Femur (tissue), 1 donor: ENCODE results near the gene RPL35.

Source experiments
- DNase-seq: peaks from one replicate; pipeline ENCODE4 v3.0.0-alpha.2; 2017

RPL35 gene

DNA sequence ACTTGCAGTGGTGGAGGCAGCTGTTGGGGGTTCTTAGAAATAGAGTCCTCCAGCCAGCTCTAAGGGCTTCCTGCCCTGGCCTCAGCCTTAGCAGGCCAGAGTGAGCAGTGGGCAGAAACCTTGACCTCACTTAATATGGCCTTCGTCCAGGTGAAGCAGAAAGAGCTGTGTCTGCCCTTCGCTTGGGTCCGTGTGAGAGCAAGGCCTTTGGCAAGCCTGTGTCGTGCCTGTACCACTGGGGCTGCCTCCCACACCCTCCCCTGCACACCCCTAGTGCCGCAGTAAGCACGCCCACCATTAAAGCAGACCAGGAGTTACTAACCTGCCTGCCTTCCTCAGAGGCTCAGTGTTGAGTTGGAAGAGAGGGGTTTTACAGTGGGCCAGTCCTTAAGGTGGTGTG lies 13.7 kb upstream of the RPL35 start:
- no peak for DNase-seq

DNA sequence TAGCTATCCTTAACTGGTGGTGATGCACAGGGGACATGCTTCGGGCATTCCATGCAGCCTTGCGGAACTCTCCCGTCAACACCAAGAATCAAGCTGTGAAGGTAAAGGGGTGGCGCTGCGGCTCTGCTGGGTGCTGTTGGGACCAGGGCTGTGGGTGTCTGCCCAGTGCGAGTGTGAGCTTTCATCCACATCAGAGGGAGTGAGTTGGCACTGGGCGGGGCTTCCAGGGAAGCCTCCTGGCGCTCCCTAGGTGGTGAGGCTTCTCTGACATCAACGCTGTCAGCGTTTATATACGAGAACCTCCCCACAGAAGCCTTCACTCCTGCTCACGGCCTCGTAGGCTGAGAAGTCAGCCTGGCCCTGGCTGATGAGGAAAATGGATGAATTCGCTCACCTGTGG lies 11.9 kb upstream of the RPL35 start:
- DNase-seq: no peak

DNA sequence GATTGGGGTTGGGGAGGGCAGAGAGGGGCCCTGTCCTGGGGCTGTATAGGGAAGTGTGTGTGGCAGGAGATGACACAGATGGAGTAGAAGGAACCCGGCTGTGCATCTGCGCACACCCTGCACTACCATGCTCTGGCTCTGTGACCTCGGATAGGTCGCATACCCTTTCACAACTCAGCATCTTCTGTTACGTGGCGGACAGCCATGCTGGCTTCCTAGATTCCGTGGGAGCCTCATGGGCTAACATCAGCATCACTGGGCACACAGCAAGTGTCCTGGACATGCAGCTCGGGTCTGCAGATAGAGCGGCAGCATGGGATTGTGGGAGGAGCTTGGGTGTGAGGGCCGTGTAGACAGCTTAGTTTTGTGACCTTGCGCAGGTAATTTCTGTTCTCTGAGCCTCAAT lies 9.4 kb upstream of the RPL35 start:
- DNase-seq: no peak

DNA sequence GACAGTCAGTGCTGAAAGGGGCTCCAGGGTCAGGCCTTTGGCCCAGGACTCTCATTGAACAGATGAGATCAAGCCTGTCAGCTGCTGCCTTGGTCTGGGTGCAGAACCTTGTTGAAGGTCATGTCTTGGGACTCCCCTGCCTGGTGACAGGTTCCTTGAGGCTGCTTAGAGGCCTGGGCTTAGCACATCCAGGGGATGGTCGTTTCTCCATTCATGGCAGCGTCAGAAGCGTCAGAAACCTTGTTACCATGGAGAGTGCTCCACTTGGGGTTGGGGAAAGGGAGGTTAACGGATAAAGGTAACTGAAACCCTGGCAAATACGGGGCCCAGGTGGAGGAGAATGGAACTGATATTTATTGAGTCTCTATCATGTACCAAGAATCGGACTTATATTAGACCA lies 9.0 kb upstream of the RPL35 start:
- no peak for DNase-seq

DNA sequence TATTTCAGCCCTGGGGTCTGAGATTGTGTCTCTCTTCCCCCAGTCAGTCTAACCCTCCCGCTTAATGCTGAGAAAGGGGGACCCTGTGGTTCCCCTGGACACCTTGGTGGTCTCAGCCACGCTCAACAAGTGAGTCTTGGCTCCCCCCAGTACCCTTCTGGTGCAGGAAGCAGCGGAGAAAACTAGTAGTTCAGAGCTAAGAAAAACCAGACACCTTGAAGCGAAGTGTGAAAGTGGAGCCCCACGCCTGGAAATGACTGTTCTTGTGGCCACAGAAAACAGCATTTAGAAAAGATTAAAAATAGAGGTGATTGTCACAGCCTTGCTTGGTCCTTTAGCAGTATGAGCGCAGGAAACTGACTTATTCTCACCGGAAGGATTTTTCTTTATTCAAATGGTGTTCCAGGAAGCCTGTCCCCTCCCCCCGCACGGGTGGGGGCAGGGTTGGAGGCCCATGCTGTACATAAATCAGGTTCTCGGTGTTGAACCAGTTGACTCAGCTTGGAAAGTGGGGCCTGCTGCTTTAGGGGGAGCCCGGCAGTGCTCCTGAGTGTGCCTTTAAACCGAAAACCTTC lies 8.3 kb upstream of the RPL35 start:
- DNase-seq: peak; percentile 49

DNA sequence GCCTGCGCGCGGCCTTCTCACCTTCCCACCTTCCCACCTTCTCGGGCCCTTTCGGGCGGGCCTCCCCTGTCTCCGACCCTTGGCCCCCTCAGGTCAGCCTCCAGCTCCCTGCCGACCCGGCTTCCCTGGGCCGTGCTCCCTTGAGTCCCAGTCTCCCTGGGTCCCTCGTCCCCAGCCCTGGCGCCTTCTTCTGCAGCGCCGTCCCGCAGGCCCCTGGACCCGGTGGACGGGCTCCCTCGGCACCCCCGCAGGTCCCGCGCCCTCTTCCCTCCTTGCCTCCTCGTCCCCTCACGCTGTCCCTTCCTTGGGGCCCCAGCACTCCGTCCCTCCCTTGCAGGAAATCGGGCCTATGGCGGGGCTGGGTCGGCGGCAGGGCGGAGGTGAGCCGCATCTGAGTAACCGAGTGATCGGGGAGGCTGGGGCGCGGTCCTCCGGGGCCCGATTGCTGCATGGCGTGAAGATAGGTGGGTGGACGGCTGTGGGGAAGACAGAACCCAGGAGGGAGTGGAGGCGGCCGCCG lies 7.8 kb upstream of the RPL35 start:
- DNase-seq: peak; percentile 43

DNA sequence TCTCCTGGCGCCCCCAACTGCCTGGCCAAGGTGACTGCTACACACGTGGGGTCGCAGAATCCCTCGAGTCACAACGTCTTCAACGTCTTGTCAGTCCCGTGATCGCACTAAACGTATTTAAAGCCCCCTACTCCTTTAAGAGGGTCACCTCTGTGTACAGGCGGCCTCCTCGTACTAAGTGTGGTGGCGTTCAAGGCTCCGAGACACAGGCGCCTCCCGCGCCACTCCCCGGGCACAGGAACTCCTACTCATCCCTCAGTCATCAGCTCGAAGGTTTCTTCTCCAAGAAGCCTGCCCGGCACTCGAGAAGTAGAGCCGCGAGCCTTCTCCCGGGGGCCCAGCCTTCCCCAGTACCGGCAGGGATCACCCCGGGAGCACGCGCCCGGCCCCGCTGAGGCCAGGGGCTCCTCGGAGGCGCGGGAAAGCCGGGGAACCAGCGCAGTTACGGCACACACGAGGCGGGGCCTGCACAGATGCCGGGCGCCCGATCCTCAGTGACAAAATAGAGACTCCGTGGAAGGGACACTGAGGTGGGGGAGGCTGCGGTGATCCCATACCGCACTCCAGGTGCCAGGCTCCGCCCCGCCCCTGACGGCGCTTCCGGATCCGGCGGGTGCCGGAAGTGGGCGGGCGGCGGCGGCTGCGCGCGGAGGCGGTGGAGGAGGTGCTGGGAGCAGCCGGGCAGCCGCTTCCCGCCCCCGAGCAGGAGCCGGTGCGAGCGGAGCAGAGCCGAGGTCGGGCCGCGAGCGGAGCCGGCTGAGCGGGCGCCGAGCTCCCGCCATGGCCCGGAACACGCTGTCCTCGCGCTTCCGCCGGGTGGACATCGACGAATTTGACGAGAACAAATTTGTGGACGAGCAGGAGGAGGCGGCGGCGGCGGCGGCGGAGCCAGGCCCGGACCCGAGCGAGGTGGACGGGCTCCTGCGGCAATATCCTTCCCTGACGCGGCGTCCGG lies 7.0 kb upstream of the RPL35 start:
- DNase-seq: peak; percentile 94

DNA sequence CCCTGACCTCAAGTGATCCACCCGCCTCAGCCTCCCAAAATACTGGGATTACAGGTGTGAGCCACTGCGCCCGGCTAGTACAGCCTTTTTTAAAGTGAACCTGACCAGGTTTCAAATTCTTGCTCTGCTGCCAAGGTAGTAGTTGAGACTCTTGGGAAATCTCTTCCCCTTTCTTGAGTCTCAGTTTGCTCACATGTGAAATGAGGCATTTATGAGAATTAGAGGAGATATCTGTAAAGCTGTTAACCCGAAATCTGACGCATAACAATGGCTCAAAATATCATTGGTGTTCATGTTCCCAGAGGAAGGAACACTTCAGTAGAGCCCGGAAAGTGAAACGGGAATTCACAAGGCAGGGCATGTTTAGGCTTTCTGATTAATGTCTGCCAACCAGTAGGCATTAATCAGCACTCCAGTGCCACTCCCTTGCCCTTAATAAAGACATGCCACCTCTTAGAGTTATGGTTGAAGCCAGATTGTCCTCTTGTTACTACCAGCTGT lies 1.7 kb upstream of the RPL35 start:
- DNase-seq: no peak

DNA sequence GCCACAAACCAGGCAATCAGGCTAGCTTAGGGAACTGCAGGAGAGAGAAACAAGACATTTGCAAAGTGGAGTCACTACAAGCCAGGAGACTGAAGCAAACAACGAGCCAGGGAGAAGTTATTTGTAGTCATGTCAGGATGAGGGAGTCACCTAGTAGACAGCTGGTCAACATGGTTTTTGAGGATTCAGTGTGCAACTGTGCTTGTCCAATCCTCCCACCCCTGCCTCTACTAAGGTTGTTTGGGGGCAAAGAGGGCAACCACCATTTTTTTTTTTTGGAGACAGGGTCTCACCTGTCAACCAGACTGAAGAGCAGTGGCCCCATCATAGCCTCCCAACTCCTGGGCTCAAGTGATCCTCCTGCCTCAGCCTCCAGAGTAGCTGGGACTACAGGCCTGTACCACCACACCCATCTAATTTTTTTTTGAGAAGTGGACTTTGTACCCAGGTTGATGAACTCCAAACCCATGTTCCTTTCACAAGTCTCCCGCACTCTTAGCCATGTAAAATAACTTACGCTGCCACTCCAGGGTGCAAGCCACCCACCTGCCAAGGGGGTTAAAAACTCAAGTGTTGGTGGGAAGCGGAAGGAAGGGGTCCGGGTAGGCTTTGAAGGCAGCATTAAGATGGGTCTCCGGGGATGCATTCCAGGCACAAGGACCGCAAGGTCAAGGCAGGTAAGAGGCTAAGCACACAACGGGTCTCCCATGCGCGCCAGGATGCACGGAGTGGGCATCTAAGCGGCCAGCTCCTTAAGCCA lies 995 bp downstream of the RPL35 start:
- DNase-seq: no peak

DNA sequence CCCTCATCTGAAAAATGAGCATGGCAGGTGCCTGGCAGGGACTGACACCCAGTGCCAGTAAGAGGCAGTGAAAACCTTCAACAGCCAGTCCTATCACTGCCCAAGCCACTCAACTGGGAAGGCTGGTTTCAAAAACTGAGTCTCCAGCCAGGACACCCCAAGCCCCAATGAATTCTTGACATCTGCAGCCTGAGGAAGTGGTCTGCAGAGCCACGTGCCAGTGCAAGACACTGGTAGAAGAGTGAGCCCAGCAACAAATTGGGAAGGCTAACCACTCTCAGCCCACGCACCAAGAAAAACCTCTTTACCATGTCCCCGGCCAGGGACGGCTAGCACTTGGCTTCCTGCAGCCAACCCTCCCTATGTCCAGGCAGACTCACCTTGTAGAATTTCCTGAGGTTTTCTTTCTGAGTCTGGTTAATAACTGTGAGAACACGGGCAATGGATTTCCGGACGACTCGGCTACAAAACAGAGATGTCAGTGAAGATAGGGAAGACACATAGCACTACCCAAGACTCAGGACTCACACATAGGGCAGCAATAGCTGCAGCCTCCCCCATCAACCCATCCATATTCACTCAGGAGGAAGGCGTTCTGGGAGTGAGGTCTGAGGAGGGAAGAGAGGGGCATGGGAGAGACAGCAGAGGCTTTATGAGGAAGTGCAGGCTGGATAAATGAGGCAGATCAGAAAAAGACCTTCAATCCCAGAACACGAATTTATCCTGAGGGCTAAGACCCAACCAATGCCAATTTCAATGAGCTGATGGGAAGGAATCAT lies 1.8 kb downstream of the RPL35 start:
- no peak for DNase-seq

DNA sequence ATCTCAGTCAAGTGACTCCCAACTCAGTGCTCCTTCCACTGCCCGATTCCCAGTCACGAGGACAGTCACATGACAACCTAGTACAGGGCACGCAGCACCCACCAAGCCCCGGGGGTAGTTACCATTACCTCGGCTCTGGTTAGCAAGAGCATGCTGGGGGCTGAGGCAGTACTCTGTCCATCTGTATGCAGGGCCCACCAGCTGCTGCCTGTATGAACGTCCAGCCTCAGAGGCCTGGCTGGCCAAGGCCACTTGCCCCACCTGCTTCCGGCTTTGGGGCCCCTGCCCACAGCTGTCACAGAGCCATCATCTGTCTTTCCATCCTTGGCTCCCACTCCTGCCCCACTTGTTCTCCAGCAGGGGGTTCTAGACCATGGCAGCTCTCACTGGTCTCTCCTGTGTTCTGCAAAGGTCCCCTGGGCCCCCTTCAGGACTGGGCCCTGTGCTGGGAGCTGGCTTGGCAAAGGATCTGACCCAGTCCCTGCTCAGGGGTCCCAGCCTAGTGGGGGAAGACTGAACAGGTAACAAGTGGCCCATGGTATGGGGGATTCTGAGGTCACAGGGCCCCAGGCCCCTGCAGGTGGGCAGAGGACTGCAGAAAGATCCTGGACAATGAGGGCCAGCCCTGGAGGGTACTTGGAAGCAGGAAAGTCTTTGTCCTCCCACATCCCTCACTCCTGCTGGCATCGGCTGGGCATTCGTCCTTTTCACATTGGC lies 3.3 kb downstream of the RPL35 start:
- peak; percentile 62 for DNase-seq

DNA sequence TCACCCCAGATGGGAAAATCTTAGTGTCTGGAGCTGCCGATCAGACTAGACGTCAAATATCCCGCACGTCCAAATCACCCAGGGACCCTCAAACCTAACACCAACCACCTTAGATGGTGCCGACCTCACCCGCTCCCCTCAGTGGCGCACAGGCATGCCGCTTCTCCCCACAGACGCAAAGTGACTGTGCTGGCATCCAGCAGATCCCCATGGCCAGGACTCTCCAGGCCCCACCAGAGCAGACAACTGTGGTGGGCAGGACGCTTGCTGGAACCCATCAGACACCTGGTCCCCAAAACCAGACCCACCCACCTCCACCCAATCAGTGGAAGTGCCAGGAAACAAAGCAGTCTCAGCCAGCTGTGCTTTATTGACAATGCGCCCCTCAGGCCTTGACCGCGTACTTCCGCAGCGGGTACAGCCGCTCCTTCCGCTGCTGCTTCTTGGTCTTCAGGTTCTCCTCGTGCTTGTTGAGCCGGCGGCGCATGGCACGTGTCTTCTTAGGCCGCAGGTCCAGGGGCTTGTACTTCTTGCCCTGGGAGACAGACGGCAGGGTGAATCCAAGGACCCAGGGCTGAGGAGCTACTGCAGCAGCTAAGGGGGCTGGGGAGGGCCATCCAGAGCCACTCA lies 4.1 kb downstream of the RPL35 start:
- DNase-seq: no peak

DNA sequence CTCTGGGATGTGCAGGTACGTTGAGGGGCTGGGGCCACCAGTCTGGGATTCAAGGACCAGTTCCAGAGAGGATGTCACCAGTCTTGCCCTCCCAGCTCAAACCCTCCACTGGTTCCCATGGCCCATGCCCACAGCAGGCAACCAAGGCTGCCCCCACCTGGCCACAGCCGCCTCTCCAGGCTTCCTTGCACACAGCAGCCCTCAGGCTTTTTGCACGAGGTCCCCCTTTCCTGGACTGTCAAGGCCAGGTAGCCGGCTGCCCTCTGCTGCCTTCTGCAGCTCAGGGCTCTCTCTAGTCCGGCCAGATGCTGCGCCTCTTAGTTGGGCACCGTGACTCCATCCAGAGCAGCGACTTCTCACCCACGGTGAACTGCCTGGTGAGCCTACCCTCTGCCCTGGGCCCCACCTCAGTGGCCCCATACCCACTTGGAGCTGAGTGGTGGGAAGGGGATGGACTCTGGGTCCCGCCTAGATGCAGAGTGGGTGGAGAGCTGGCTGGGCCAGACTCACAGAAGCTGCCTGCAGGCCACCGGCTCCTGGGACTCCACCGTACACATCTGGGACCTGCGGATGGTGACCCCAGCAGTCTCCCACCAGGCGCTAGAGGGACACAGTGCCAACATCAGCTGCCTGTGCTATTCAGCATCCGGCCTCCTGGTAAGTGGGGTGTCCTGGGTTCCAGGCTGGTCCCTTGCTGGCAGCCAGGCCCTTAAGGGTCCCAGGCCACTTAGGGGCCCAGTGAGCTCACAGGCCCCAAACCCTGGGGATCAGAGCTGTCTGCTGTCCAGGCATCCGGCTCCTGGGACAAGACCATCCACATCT lies 5.6 kb downstream of the RPL35 start:
- no peak for DNase-seq

DNA sequence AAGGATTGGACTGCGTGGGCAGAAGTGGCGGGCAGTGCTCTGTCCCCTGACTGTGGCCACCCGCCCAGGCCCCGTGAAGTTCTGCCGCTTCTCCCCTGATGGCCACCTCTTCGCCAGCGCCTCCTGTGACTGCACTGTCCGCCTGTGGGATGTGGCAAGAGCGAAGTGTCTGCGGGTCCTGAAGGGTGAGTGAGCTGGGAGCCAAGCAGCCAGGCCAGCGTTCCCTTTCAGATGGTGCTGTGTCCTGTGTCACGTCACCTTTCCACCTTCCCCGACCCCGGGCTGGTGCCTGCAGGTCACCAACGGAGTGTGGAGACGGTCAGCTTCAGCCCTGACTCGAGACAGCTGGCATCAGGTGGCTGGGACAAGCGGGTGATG lies 6.2 kb downstream of the RPL35 start:
- no peak for DNase-seq

DNA sequence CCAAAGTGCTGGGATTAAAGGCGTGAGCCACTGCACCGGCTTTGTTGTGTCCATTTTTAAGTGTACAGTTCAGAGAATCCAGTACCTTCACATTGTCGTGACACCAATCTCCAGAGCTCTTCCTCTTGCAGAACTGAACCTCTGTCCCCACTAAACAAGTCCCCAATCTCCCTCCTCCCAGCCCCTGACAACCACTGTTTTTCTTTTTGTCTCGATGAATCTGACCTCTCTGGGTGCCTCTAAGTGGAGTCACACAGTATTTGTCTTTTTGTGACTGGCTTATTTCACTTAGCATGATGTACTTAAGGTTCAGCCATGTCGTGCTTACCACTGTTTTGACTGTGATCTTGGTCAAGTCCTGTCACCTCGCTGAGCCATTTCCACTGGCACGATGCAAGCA lies 6.9 kb downstream of the RPL35 start:
- no peak for DNase-seq

DNA sequence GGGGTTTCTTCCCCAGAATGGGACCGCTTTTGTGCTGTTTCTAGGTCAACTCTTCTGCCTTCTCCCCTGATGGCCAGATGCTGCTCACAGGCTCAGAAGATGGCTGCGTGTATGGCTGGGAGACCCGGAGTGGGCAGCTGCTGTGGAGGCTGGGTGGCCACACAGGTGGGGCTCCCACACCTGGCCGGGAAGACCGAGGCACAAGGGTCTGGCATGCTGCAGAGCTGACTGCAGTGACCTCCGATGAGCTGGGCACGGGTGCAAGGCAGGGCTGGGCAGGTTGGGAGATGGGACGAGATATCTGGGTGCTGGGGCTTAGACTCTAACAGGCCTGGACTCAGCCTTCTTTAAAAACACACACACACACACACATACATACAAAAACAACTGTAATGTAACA lies 7.6 kb downstream of the RPL35 start:
- no peak for DNase-seq

DNA sequence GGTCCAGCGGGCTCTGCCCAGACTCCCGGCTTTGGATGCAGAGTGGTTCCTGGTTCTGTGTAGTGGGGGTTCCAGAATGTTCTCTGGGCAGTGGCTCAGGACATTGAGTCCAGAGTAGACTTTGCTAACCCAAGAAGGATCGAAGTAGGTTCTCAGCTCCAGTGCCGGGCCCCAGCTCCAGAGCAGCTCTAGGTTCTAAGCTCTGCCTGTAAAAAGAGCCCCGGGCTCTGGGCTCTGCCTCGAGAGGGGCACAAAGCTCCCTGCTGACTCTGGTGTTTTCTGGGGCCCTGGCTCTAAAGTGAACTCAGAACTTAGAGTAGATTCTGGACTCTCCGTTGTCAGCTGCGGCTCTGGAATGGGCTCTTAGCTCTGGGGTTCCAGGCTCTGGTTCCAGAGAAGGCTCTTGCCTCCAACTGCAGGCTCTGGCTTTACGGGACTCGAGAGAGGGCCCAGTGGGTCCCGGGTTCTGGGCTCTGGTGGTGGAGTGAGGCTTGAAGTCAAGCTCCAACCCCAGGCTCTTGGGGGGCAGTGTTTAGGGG lies 8.1 kb downstream of the RPL35 start:
- no peak for DNase-seq

DNA sequence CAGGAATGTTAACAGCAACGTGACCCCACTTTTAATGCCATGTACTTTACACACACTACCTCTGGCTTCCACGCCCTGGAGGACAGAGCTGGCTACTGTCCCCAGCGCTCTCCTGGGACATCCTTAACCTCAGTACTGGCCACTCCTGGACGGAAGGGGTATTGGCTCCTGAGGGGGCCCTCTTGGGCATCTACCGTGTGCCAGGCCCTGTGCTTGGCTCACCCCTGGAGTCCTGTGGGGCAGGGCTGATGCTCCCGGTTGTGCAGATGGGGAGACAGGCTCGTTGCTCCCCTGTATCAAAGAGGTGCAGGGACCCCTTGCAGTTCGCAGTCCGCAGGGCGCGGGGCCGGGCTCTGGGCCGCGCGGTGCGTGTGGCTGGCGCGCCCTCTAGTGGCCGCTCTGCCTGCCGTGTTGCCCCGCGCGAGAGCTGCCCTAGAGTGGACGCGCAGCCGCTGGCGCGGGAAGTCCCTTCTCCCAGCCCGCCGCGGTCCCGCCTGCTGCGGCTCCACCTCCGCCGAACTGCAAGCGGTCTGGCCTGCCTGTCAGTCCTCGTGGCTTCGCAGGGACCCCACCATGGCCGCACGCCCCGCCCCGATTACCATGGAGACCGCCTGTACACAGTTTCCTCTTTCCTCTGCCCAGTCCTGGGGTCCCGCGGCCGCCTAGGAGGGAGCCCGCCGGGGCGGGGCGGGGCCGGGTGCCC lies 8.8 kb downstream of the RPL35 start, which contains the start of gene WDR38:
WDR38 (plus strand) TSS at position 632 of the 703 bp plus-strand sequence. CDS start 72 bp downstream, outside the sequence.
- DNase-seq: peak; percentile 87

DNA sequence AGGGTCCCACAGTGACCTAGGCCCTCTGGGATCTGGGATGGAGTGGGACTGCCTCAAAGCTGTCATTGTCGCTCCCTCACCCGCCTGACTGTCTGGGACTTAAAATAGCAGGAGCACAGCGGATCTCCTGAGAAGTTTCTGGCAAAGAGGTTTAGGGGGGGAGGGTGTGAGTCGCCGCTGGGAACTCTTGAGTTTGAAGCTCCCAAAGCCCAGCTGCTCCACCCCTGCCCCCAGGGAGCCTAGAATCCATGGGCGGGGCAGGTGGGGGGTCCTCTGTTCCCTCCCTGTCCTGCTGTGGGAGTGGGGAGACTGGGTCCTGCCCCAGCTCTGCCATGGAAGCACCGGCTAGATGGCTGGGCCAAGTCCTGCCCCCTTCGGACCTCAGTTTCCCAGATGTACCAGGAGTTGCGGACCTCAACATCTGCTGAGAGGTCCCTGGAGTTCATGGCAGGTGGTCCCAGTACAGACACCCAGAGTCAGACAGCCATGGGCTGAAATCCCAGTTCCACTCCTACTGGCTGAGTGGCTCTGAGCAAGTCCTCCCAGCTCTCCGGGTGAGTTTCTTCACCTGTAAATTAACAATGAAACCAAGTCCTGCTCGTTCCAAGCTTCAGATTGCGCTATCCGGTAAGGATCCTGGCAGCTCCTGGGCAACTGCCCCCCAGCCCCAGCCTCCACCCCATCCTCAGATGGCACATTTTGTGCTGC lies 9.5 kb downstream of the RPL35 start:
- DNase-seq: no peak
